SK-N-SH (cell line): Measurements from ENCODE around the gene AGL. TPM values are rescaled to one million over a fixed set of nuclear protein-coding genes. Genes with fewer than 3 reads are reported as not detected.
A peak's percentile ranks its signal among the peaks of the same experiment; 100 is the strongest.

Experiments
- CTCF ChIA-PET: fragments of 300-600, 350-600 bp; formaldehyde crosslinking; extraction: SDS; loops from one replicate; lab custom pipeline; 2021; lab: Yijun Ruan, JAX
- POLR2A ChIA-PET: fragments of 350-600 bp; sonication (Branson Sonifier 250); formaldehyde crosslinking; extraction: SDS; loops from one replicate; lab custom pipeline; 2020; ENCODE audit warnings: antibody characterized with exemption, inconsistent platforms; lab: Yijun Ruan, JAX
- DNase-seq: peaks from one replicate; pipeline ENCODE4 v3.0.0; 2012
- H2AFZ ChIP-seq: fragments of 200-600 bp; sonication (generic); 2 replicates; pipeline ENCODE4 v1.8.1; 2016; ENCODE audit warnings: antibody characterized with exemption, mild to moderate bottlenecking, low read depth
- H3F3A ChIP-seq: fragments of 200-600 bp; sonication (generic); replicated peaks from 2 replicates; pipeline ENCODE3; 2016; ENCODE audit warnings: antibody characterized with exemption, mild to moderate bottlenecking; ENCODE audit not compliant: insufficient read depth
- H3K27ac ChIP-seq, 2 experiments: fragments of 200-500 bp in 1 of 2; fragments of 200-600 bp in 1 of 2; sonication (Bioruptor generic) in 1 of 2; sonication (generic), shearing (Covaris generic) in 1 of 2; 2 replicates each; pipeline versions ENCODE4 v1.5.1 to v1.6.1; 2014 to 2016; ENCODE audit warnings: low read depth in 2 of 2, inconsistent platforms in 1 of 2, low read length in 1 of 2, mild to moderate bottlenecking in 1 of 2, mixed read lengths in 1 of 2
- H3K27me3 ChIP-seq: fragments of 200-600 bp; sonication (generic), shearing (Covaris generic); 2 replicates; pipeline ENCODE4 v1.6.1; 2016; ENCODE audit warnings: mixed run types; ENCODE audit not compliant: insufficient read depth
- H3K36me3 ChIP-seq, 2 experiments: fragments of 200-500 bp in 1 of 2; fragments of 200-600 bp in 1 of 2; sonication (Bioruptor generic) in 1 of 2; sonication (generic) in 1 of 2; replicated peaks in 1 of 2; 2 replicates each; pipeline versions ENCODE3 to v1.5.1; 2014 to 2016; ENCODE audit warnings: low read length in 1 of 2, mild to moderate bottlenecking in 1 of 2; ENCODE audit not compliant: insufficient read depth in 2 of 2, control insufficient read depth in 1 of 2
- H3K4me1 ChIP-seq, 2 experiments: fragments of 200-500 bp in 1 of 2; fragments of 200-600 bp in 1 of 2; sonication (Bioruptor generic) in 1 of 2; sonication (generic), shearing (Covaris generic) in 1 of 2; 2 replicates each; pipeline versions ENCODE4 v1.5.1 to v1.6.1; 2014 to 2016; ENCODE audit warnings: low read depth in 1 of 2, low read length in 1 of 2, mixed run types in 1 of 2; ENCODE audit not compliant: insufficient read depth in 2 of 2, control insufficient read depth in 1 of 2
- H3K4me2 ChIP-seq: fragments of 200-600 bp; sonication (generic), shearing (Covaris generic); 2 replicates; pipeline ENCODE4 v1.6.1; 2017; ENCODE audit warnings: mixed run types
- H3K4me3 ChIP-seq, 2 experiments: fragments of 200-500 bp in 1 of 2; fragments of 200-600 bp in 1 of 2; sonication (Bioruptor generic) in 1 of 2; sonication (generic), shearing (Covaris generic) in 1 of 2; 2 replicates each; pipeline versions ENCODE4 v1.5.1 to v1.8.1; 2014 to 2016; ENCODE audit warnings: low read depth in 2 of 2, inconsistent platforms in 1 of 2, low read length in 1 of 2, mild to moderate bottlenecking in 1 of 2, mixed read lengths in 1 of 2, moderate library complexity in 1 of 2
- H3K79me2 ChIP-seq: fragments of 200-600 bp; sonication (generic); 2 replicates; pipeline ENCODE4 v1.8.1; 2017; ENCODE audit warnings: mild to moderate bottlenecking; ENCODE audit not compliant: insufficient read depth
- H3K9ac ChIP-seq: fragments of 200-600 bp; sonication (generic); 2 replicates; pipeline ENCODE4 v1.6.1; 2017; ENCODE audit warnings: mixed run types
- H3K9me2 ChIP-seq: fragments of 200-600 bp; sonication (generic); 2 replicates; pipeline ENCODE4 v1.6.1; 2017; ENCODE audit warnings: mixed run types
- H3K9me3 ChIP-seq: fragments of 200-600 bp; sonication (generic); 2 replicates; pipeline ENCODE4 v1.6.1; 2017; ENCODE audit warnings: mixed run types, mild to moderate bottlenecking, moderate library complexity
- H4K20me1 ChIP-seq: fragments of 200-600 bp; sonication (generic); 2 replicates; pipeline ENCODE4 v1.6.1; 2017; ENCODE audit warnings: mild to moderate bottlenecking, mixed run types; ENCODE audit not compliant: insufficient read depth
- EZH2phosphoT487 ChIP-seq: fragments of 200-600 bp; sonication (generic); IDR thresholded peaks from 2 replicates; pipeline ENCODE4 v1.6.1; 2017; ENCODE audit warnings: low read depth, mixed run types, mild to moderate bottlenecking, antibody characterized with exemption, moderate library complexity, borderline replicate concordance
- FOSL2 ChIP-seq: IDR thresholded peaks from 2 replicates; pipeline ENCODE4 v1.4.0; 2012; ENCODE audit warnings: low read depth, mild to moderate bottlenecking, moderate library complexity, borderline replicate concordance
- FOXM1 ChIP-seq: IDR thresholded peaks from 2 replicates; pipeline ENCODE4 v1.4.0; 2012; ENCODE audit warnings: low read depth, mild to moderate bottlenecking
- GATA2 ChIP-seq: sonication (generic); formaldehyde crosslinking; IDR thresholded peaks from 2 replicates; pipeline ENCODE4 v1.5.0; 2020; ENCODE audit warnings: mild to moderate bottlenecking, missing genetic modification reagents
- JUND ChIP-seq: IDR thresholded peaks from 2 replicates; pipeline ENCODE4 v1.4.0; 2012
- MXI1 ChIP-seq: IDR thresholded peaks from 2 replicates; pipeline ENCODE4 v1.6.1; 2012; ENCODE audit warnings: mild to moderate bottlenecking, low read depth, low read length, improper control_type of control experiment
- NFIC ChIP-seq: IDR thresholded peaks from 2 replicates; pipeline ENCODE4 v1.4.0; 2012; ENCODE audit warnings: borderline replicate concordance
- NRF1 ChIP-seq: IDR thresholded peaks from 2 replicates; pipeline ENCODE4 v1.6.1; 2012; ENCODE audit warnings: low read depth, mild to moderate bottlenecking, low read length
- RFX5 ChIP-seq: IDR thresholded peaks from 2 replicates; pipeline ENCODE4 v1.6.1; 2012; ENCODE audit warnings: mild to moderate bottlenecking, improper control_type of control experiment, low read length
- SMC3 ChIP-seq: IDR thresholded peaks from 2 replicates; pipeline ENCODE4 v1.6.1; 2012; ENCODE audit warnings: low read depth, low read length, improper control_type of control experiment
- TCF12 ChIP-seq: IDR thresholded peaks from 2 replicates; pipeline ENCODE4 v1.4.0; 2012
- YY1 ChIP-seq: IDR thresholded peaks from 2 replicates; pipeline ENCODE4 v1.4.0; 2012; ENCODE audit warnings: low read depth, mild to moderate bottlenecking
- WGBS: methylation state at CpG from one replicate; pipeline ENCODE4 v1.1.6; 2017; ENCODE audit warnings: low lambda C conversion rate; 5-methylcytosine and 5-hydroxymethylcytosine counted together
- polyA plus RNA-seq, 3 experiments: library from polyadenylated mRNA; depleted of rRNA; stranded (reverse); fragments of >200 nt; gene quantifications; 2 replicates each; pipeline ENCODE4 v1.2.3, GENCODE V29; 2012
- TF ChIP-seq, protein P1 (sequence below): IDR thresholded peaks from 2 replicates; pipeline ENCODE4 v1.6.1; 2012; ENCODE audit warnings: mild to moderate bottlenecking, low read depth, low read length, moderate library complexity
- TF ChIP-seq, protein P2 (sequence below): IDR thresholded peaks from 2 replicates; pipeline ENCODE4 v1.4.0; 2012; ENCODE audit warnings: low read depth, borderline replicate concordance
- TF ChIP-seq, protein P3 (sequence below): IDR thresholded peaks from 2 replicates; pipeline ENCODE4 v1.4.0; 2012; ENCODE audit warnings: low read depth
- TF ChIP-seq, protein P4 (sequence below): fragments of 200-600 bp; sonication (generic); IDR thresholded peaks from 2 replicates; pipeline ENCODE4 v1.6.1; 2017; ENCODE audit warnings: antibody characterized with exemption, mild to moderate bottlenecking, moderate library complexity
- TF ChIP-seq, protein P5 (sequence below): fragments of 150-350 bp; IDR thresholded peaks from 2 replicates; pipeline ENCODE4 v1.6.1; 2017; ENCODE audit warnings: antibody characterized with exemption, low read length, low read depth, borderline replicate concordance

The AGL gene
- polyA plus RNA-seq, 1 of the 3 experiments (the other 2 are of a cell fraction): 1.5 TPM

DNA sequence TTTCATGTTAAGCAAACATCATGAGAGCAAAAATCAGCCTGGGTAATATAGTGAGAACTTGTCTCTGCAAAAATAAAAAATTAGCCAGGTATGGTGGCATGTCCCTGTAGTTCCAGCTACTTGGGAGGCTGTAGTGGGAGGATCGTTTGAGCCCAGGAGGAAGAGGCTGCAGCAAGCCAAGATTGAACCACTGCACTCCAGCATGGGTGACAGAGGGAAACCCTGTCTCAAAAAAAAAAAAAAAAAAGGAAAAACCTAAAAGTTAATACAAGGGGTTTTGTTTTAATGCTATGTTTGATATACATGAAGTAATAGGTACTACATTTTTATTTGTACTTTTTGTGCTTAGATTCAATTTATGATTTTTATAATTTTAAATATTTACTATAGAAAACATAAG, 92.6 kb downstream of the AGL start:
- no peak overlapping the region for H3K4me2 ChIP-seq
- DNase-seq: no peak
- no peak overlapping the region for H3K9ac ChIP-seq
- ChIA-PET CTCF (no interaction called here), POLR2A (no interaction called here)
- 89% methylated on average over 1 of the region's 1 CpG for WGBS
- peaks cover 0 to 6% of the 10 kb centered on the region in 2 experiments; a peak in 1 of 4 replicates for H3K4me1 ChIP-seq
- H3K9me3 ChIP-seq: no peaks in the 10 kb centered on the region
- H3K9me2 ChIP-seq: no peaks in the 10 kb centered on the region
- H3K79me2 ChIP-seq: no peaks in the 10 kb centered on the region
- H4K20me1 ChIP-seq: no peaks in the 10 kb centered on the region
- H3K27ac ChIP-seq: peak overlapping the region in 1 of 2 experiments; percentile 39; a peak in 2 of 4 replicates
- no peak overlapping the region for H3K4me3 ChIP-seq
- no peaks in the 10 kb centered on the region for H3K27me3 ChIP-seq
- no peaks in the 10 kb centered on the region for H3F3A ChIP-seq
- no peaks in the 10 kb centered on the region for H3K36me3 ChIP-seq
- TF ChIP-seq, protein P1, sequence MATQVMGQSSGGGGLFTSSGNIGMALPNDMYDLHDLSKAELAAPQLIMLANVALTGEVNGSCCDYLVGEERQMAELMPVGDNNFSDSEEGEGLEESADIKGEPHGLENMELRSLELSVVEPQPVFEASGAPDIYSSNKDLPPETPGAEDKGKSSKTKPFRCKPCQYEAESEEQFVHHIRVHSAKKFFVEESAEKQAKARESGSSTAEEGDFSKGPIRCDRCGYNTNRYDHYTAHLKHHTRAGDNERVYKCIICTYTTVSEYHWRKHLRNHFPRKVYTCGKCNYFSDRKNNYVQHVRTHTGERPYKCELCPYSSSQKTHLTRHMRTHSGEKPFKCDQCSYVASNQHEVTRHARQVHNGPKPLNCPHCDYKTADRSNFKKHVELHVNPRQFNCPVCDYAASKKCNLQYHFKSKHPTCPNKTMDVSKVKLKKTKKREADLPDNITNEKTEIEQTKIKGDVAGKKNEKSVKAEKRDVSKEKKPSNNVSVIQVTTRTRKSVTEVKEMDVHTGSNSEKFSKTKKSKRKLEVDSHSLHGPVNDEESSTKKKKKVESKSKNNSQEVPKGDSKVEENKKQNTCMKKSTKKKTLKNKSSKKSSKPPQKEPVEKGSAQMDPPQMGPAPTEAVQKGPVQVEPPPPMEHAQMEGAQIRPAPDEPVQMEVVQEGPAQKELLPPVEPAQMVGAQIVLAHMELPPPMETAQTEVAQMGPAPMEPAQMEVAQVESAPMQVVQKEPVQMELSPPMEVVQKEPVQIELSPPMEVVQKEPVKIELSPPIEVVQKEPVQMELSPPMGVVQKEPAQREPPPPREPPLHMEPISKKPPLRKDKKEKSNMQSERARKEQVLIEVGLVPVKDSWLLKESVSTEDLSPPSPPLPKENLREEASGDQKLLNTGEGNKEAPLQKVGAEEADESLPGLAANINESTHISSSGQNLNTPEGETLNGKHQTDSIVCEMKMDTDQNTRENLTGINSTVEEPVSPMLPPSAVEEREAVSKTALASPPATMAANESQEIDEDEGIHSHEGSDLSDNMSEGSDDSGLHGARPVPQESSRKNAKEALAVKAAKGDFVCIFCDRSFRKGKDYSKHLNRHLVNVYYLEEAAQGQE: no peak
- TF ChIP-seq JUND (no peak), NRF1 (no peak), YY1 (no peak), FOXM1 (no peak), FOSL2 (no peak), SMC3 (no peak), EZH2phosphoT487 (no peak), RFX5 (no peak), MXI1 (no peak)
- TF ChIP-seq, protein P2, sequence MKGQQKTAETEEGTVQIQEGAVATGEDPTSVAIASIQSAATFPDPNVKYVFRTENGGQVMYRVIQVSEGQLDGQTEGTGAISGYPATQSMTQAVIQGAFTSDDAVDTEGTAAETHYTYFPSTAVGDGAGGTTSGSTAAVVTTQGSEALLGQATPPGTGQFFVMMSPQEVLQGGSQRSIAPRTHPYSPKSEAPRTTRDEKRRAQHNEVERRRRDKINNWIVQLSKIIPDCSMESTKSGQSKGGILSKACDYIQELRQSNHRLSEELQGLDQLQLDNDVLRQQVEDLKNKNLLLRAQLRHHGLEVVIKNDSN: no peak
- TF ChIP-seq, protein P3, sequence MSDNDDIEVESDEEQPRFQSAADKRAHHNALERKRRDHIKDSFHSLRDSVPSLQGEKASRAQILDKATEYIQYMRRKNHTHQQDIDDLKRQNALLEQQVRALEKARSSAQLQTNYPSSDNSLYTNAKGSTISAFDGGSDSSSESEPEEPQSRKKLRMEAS: no peak
- peak overlapping the region; percentile 76 for H2AFZ ChIP-seq

DNA sequence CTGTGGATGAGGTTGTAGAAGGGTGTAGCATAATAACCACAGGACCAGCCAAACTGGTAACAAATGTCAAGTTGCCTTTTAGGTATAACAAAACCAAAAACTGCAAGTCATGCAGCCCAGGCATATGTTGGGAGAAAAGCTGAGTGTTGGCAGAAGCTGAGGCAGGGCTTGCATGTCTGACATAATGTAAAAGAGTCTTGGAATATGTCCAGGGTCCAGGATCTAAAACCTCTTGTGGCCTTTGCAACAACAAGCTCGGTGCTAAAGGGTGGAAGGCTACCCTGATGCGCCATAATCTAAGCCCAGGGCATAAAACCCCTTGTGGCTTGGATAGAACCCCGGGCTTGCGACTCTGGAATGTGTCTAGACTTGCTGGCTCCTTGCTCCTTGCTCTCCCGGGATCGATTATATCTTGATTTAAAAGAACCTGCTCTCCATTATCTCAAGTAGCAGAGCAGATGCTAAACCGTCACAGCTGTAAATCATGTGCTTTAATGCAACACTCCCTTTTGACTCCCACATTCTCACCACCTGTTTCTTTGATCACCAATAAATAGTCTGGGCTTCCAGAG, 93.1 kb downstream of the AGL start:
- WGBS: 34% methylated on average over 4 of the region's 7 CpGs

More for the DNA sequence above, 93.1 kb downstream of the AGL start:
- CTCF ChIA-PET: interaction anchor here (1.3 kb wide), 1 partner anchor 15 kb away, joined by 3 read pairs; no protein-coding TSS in a partner anchor
- no peaks in the 10 kb centered on the region for H3K79me2 ChIP-seq
- no peaks in the 10 kb centered on the region for H3F3A ChIP-seq
- H3K27me3 ChIP-seq: no peaks in the 10 kb centered on the region
- no peak overlapping the region for H3K9ac ChIP-seq
- no peaks in the 10 kb centered on the region for H4K20me1 ChIP-seq
- H3K4me2 ChIP-seq: no peak overlapping the region
- peaks cover 0 to 6% of the 10 kb centered on the region in 2 experiments; a peak in 1 of 4 replicates for H3K4me1 ChIP-seq
- no peaks in the 10 kb centered on the region for H3K9me2 ChIP-seq
- peak overlapping the region in 1 of 2 experiments; percentile 39; a peak in 2 of 4 replicates for H3K27ac ChIP-seq
- H3K36me3 ChIP-seq: no peaks in the 10 kb centered on the region
- POLR2A ChIA-PET: no interaction called here
- H2AFZ ChIP-seq: peak overlapping the region; percentile 76
- H3K4me3 ChIP-seq: no peak overlapping the region
- H3K9me3 ChIP-seq: no peaks in the 10 kb centered on the region
- TF ChIP-seq TCF12 (peak; percentile 62; the same call in 1 of the 2 replicates), NFIC (peak; percentile 10; the same call in 1 of the 2 replicates), GATA2 (peak; percentile 17; the same call in 1 of the 2 replicates)
- TF ChIP-seq, protein P4, sequence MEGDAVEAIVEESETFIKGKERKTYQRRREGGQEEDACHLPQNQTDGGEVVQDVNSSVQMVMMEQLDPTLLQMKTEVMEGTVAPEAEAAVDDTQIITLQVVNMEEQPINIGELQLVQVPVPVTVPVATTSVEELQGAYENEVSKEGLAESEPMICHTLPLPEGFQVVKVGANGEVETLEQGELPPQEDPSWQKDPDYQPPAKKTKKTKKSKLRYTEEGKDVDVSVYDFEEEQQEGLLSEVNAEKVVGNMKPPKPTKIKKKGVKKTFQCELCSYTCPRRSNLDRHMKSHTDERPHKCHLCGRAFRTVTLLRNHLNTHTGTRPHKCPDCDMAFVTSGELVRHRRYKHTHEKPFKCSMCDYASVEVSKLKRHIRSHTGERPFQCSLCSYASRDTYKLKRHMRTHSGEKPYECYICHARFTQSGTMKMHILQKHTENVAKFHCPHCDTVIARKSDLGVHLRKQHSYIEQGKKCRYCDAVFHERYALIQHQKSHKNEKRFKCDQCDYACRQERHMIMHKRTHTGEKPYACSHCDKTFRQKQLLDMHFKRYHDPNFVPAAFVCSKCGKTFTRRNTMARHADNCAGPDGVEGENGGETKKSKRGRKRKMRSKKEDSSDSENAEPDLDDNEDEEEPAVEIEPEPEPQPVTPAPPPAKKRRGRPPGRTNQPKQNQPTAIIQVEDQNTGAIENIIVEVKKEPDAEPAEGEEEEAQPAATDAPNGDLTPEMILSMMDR: no peak
- TF ChIP-seq, protein P5, sequence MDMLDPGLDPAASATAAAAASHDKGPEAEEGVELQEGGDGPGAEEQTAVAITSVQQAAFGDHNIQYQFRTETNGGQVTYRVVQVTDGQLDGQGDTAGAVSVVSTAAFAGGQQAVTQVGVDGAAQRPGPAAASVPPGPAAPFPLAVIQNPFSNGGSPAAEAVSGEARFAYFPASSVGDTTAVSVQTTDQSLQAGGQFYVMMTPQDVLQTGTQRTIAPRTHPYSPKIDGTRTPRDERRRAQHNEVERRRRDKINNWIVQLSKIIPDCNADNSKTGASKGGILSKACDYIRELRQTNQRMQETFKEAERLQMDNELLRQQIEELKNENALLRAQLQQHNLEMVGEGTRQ: no peak
- TF ChIP-seq, protein P3: no peak
- no peak for DNase-seq
